GM12801 (cell line): ENCODE results near the gene R3HDM4.

Experiments
- TF ChIP-seq, protein P1 (sequence below): IDR thresholded peaks from one replicate; pipeline ENCODE4 v1.5.1; 2011; ENCODE audit warnings: control low read depth; ENCODE audit not compliant: insufficient read length; ENCODE audit errors: extremely low read depth

Gene R3HDM4

DNA sequence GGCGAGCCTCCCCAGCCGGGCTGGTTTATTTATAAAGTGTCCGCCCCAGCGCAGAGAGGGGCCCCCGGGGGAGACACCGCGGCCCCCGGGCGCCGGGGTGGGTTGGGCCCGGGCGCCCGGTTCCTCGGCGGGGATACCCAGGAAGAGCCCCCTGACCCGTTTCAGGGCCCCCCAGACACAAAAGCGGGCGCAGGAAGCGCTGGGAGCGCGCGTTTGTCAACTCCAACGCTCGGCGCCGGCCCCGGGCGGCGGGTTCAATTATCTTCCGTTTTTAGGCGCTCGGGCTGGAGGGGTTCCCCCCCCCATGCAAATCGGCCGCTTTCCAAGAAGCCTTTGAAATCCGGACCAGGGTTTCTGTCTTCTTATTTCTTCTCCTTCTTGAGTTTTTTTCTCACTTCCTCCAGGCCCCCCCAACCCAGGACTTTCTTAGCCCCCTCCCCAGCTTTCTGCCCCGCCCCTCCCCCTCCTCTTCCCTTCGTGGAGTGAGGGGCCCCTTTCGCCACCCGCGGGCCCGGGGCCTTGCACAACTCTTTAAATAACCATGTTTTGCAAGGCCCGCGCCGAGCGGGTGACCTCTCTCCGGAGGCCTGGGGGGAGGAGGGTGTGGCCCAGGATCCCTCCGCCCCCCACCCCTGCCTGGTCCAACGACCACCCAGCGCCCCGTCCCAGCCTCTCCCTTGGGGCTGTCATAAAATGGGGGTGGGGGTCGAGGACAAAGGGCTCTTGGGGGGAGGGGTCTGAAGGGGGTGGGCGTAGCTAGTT lies 13.8 kb upstream of the R3HDM4 start:
- TF ChIP-seq, protein P1, sequence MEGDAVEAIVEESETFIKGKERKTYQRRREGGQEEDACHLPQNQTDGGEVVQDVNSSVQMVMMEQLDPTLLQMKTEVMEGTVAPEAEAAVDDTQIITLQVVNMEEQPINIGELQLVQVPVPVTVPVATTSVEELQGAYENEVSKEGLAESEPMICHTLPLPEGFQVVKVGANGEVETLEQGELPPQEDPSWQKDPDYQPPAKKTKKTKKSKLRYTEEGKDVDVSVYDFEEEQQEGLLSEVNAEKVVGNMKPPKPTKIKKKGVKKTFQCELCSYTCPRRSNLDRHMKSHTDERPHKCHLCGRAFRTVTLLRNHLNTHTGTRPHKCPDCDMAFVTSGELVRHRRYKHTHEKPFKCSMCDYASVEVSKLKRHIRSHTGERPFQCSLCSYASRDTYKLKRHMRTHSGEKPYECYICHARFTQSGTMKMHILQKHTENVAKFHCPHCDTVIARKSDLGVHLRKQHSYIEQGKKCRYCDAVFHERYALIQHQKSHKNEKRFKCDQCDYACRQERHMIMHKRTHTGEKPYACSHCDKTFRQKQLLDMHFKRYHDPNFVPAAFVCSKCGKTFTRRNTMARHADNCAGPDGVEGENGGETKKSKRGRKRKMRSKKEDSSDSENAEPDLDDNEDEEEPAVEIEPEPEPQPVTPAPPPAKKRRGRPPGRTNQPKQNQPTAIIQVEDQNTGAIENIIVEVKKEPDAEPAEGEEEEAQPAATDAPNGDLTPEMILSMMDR = no peak

DNA sequence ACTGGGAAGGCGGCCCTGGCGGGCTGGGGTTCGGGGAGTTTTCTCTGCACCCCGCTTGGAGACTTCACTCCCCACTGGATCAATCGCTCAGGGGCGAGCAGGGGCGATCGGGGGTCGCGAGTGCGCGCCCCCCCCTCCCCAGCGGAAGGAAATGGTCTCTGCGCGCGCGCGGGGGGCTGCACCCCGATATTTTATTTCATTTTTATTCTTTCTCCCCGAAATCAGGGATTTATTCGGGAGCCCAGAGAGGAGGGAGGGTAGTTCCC lies 13.2 kb upstream of the R3HDM4 start:
- TF ChIP-seq, protein P1 = no peak

DNA sequence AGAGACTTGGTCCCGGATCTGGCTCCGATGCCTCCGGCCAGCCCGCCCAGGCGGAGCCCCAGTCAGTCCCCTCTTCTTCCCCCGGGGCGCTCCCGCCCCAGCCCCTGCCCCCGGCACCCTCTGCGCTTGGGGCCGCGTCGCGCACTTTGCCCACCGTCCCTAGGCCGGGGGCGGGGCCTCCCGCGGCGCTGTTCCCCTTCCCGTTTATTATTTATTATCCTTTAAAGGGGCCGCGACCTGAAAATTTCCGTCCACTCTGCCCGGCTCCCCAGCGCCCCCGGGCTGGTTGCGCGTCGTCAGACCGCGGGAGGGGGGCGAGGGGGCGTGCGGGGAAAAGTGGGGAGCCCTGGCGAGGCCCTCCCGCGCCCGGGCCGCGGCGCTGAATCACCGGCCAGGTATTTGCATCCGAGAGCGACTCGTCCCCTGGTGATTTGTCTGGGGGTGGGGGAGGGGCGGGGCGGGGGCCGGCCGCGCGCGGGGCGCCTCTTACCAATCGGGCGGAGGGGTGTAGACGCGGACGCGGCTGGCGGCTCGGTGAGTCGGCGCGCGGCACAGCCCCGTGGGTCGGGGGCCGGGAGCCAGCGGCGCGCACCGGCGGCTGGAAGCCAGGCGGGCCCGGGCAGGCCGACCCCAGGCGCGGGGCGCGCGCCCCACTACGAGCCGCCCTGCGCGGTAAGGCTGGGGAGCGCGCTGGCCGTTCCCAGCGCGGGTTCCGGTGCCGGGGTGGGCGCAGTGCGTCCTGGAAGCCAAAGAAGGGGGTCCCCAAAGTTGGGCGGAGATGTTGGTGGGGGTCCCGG lies 12.7 kb upstream of the R3HDM4 start, which contains the start of gene ARID3A:
TSS of gene ARID3A (plus strand) at position 510 of the 797 bp plus-strand sequence. CDS start 3,494 bp downstream, outside the sequence.
- TF ChIP-seq, protein P1 = no peak

DNA sequence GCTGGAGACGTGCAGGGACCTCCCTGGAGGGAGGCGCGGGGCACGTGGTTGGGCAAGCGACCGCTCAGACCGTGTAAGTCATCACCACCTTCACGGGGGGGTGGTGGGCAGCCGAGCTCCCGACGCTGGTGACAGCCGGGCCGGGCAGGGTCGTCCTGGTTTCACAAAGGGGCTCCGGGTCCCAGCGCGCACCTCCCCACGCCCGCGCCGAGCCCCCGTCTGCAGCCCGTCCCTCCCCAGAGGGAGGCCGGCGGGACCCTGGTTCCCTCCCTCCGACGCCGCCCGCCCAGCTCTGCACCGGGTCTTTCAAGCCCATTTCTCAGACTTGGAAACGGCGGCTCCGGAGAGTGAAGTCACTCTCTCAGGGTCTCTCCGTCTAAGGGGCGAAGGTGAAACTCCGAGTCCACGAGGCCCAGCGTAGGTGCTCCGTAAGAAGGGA lies 12.1 kb upstream of the R3HDM4 start:
- TF ChIP-seq, protein P1 = no peak

DNA sequence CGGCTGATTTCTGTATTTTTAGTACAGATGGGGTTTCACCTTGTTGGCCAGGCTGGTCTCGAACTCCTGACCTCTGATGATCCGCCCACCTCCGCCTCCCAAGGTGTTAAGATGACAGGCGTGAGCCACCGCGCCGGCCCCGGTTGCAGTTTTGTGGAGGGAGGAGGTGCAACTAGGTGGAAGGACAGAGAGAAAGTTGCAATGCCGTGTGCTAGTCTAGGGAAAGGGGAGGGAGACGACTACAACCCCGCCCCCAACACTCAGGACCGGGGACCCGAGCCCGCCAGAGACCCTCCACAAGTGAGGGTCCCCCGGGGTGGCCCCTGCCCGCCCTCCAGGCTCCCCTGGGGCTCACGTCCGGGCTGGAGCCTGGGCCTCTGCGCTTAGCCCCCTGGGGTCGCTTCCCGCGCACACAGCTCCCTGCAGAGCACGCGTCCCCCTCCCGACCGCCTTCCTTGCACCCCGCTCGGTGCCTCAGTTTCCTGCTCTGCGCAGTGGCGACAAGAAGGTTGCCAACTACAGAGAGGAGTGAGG lies 11.6 kb upstream of the R3HDM4 start:
- TF ChIP-seq, protein P1 = no peak

DNA sequence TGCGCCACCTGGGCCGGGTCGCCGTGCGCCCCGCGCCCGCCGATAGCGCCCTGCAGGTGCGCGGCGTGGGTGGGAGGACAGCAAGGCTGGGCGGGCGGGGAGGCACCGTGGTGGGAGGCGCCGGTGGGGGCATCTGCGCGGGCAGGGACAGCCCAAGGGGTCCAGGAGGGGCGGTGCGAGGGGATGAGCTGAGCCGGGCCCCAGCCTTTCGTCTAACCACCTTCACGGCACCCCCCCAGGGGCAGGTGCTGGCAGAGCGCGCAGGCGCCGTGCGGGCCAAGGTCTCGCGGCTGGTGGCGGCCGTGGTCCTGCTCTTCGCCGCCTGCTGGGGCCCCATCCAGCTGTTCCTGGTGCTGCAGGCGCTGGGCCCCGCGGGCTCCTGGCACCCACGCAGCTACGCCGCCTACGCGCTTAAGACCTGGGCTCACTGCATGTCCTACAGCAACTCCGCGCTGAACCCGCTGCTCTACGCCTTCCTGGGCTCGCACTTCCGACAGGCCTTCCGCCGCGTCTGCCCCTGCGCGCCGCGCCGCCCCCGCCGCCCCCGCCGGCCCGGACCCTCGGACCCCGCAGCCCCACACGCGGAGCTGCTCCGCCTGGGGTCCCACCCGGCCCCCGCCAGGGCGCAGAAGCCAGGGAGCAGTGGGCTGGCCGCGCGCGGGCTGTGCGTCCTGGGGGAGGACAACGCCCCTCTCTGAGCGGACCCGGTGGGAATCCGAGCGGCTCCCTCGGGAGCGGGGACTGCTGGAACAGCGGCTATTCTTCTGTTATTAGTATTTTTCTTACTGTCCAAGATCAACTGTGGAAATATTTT lies 7.2 kb upstream of the R3HDM4 start:
- TF ChIP-seq, protein P1 = no peak
